Neural cell (in vitro differentiated cells): ENCODE results near the gene FARP2.

Experiments
- CTCF ChIP-seq: fragments of 450-650 bp; IDR thresholded peaks from 2 replicates; pipeline ENCODE4 v1.5.1; 2014; ENCODE audit warnings: antibody characterized with exemption, mild to moderate bottlenecking, moderate library complexity; ENCODE audit not compliant: poor library complexity, severe bottlenecking
- EP300 ChIP-seq: fragments of 450-650 bp; conservative IDR thresholded peaks from 2 replicates; pipeline ENCODE4 v1.6.1; 2014; ENCODE audit warnings: antibody characterized with exemption, mild to moderate bottlenecking, moderate library complexity; ENCODE audit not compliant: poor library complexity, severe bottlenecking
- EZH2 ChIP-seq: fragments of 200-600, 300-800 bp; shearing (Covaris generic), sonication (generic); IDR thresholded peaks from 2 replicates; pipeline ENCODE4 v1.6.1; 2014; ENCODE audit warnings: antibody characterized with exemption, low read length, borderline replicate concordance, mild to moderate bottlenecking; ENCODE audit not compliant: insufficient read depth, poor library complexity, severe bottlenecking
- POLR2AphosphoS5 ChIP-seq: IDR thresholded peaks from 2 replicates; pipeline ENCODE4 v1.6.1; 2012
- RAD21 ChIP-seq: fragments of 450-650 bp; conservative IDR thresholded peaks from 2 replicates; pipeline ENCODE4 v1.6.1; 2014; ENCODE audit warnings: antibody characterized with exemption, mild to moderate bottlenecking, moderate library complexity
- SMC3 ChIP-seq: fragments of 450-650 bp; conservative IDR thresholded peaks from 2 replicates; pipeline ENCODE4 v1.6.1; 2014; ENCODE audit warnings: antibody characterized with exemption, mild to moderate bottlenecking, moderate library complexity; ENCODE audit not compliant: poor library complexity

DNA sequence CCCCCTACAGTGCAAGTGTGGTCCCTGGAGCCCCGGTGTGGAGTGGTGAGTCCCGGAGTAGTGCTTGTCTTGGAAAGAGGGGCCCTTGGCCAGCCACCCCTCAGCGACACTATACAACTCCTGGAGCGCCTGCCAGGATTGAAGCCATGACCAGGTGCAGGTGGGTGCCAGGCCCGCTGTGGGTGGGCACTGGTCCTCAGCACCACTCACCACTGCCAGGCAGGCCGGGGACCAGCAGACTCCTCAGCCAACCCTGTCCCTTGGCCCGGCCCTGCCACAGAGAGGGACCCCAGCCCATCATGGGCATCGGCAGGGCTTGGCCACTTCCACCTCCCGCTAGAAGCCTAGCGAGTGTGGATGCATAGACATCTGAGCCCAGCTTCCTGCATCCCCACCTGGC lies 110.1 kb downstream of the FARP2 start:
- no peak for TF ChIP-seq POLR2AphosphoS5
- no peak for TF ChIP-seq EP300
- no peak for TF ChIP-seq CTCF
- no peak for TF ChIP-seq SMC3
- no peak for TF ChIP-seq RAD21
- TF ChIP-seq EZH2: no peak
